Spinal cord (tissue), 10 donors: ENCODE measurements around the gene DHRS7C. TPM values are rescaled to one million over a fixed set of nuclear protein-coding genes. Genes with fewer than 3 reads are reported as not detected.
A peak's percentile ranks its signal among the peaks of the same experiment; 100 is the strongest.
"Not testable (repeated sequence)": the region's sequence is repeated elsewhere in the genome, so short reads cannot be mapped to it uniquely, and the experiment has no call there.

ENCODE experiments used
- DNase-seq, 6 donors: peaks; one replicate each; pipeline versions ENCODE4 v3.0.0 to v3.0.0-alpha.2; 2013 to 2015; ENCODE audit warnings: low spot score in 6 of 6, low read depth in 4 of 6
- H3K27ac ChIP-seq: one replicate; pipeline ENCODE4 v1.5.1; 2013; ENCODE audit warnings: low read depth, low read length, control low read depth
- H3K27me3 ChIP-seq: one replicate; pipeline ENCODE4 v1.6.1; 2013; ENCODE audit warnings: low read length; ENCODE audit not compliant: control insufficient read depth, insufficient read depth
- H3K36me3 ChIP-seq: one replicate; pipeline ENCODE4 v1.6.1; 2013; ENCODE audit warnings: low read length; ENCODE audit not compliant: control insufficient read depth, insufficient read depth
- H3K4me1 ChIP-seq: one replicate; pipeline ENCODE4 v1.6.1; 2013; ENCODE audit warnings: low read length; ENCODE audit not compliant: control insufficient read depth, insufficient read depth
- H3K4me3 ChIP-seq: one replicate; pipeline ENCODE4 v1.5.1; 2013; ENCODE audit warnings: low read depth, low read length, control low read depth
- H3K9me3 ChIP-seq: one replicate; pipeline ENCODE4 v1.6.1; 2013; ENCODE audit warnings: low read length; ENCODE audit not compliant: control insufficient read depth, insufficient read depth
- WGBS: methylation state at CpG from one replicate; pipeline ENCODE4 v1.1.5; 2013; ENCODE audit warnings: missing lambda C conversion rate; ENCODE audit not compliant: insufficient coverage; 5-methylcytosine and 5-hydroxymethylcytosine counted together
- polyA plus RNA-seq, 2 donors: library from polyadenylated mRNA; unstranded; fragments of 120-200 nt; gene quantifications; one replicate each; pipeline ENCODE4 v1.2.1, GENCODE V29; 2013; ENCODE audit not compliant: insufficient read length in 2 of 2
- total RNA-seq, 2 donors: library from RNA; depleted of rRNA in 1 of 2; stranded (reverse); fragments of 120-200 nt in 1 of 2; fragments of >200 nt in 1 of 2; gene quantifications; one replicate each; pipeline versions ENCODE4 v1.2.3 to v1.2.4, GENCODE V29; 2013 to 2014
- donor health status: healthy.

DHRS7C gene
- total and polyA plus RNA-seq, 4 donors: 0.18 TPM; not detected in 3

DNA sequence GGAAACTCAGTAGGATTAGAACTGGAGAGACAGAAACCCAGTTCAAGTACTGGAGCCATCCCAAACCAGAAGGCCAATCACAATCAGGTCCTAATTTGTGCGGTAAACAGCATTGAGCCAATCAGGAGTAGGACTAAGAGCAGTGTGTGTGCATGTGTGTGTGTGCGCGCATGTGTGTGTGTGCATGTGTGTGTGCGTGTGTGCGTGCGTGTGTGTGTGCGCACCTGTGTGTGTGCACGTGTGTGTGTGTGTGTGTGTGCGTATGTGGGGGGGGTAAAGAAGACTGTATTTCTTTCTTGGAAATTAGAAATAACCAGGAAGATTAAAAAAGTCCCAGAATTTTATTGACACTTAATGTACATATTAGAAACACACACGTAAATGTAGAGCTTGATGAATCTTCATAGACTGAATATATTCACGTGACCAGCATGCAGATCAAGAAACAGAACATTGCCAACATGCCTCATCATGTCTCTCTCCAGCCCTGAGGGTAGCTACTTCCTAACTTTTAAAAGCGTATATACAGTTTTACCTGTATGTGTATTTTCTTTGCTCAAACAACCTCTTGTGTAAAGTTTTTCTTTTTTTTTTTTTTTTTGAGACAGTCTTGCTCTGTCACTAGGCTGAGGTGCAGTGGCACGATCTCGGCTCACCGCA lies 919 bp upstream of the DHRS7C start:
- WGBS: 96% methylated on average over 3 of the region's 15 CpGs
- no peak overlapping the region for H3K27ac ChIP-seq
- H3K27me3 ChIP-seq: no peaks in the 10 kb centered on the region
- DNase-seq: no peak
- H3K36me3 ChIP-seq: no peaks in the 10 kb centered on the region
- no peaks in the 10 kb centered on the region for H3K9me3 ChIP-seq
- peaks cover 6% of the 10 kb centered on the region for H3K4me1 ChIP-seq
- no peak overlapping the region for H3K4me3 ChIP-seq

DNA sequence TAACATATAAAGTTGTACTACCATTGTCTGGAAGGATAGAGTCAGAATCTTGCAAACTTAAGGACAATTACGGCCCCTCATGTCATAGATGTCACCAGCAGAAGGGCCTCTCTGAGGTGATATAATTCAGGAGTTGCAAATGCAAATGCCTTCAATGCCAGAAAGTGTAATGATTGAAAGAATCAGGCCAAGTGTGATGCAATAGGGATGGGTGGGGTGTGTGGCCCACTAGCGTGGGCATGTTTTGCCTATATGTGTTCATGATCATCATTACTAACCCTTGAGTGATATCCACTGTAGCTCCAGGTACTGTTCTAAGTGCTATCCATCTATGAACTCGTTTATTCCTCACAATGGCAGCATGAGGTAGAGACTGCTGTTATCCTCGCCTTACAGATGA lies 1.1 kb downstream of the DHRS7C start:
- H3K27me3 ChIP-seq: no peaks in the 10 kb centered on the region
- no peak overlapping the region for H3K4me3 ChIP-seq
- DNase-seq: no peak
- H3K9me3 ChIP-seq: no peaks in the 10 kb centered on the region
- no peaks in the 10 kb centered on the region for H3K36me3 ChIP-seq
- 88% methylated on average over 3 of the region's 4 CpGs for WGBS
- no peak overlapping the region for H3K27ac ChIP-seq
- peaks cover 6% of the 10 kb centered on the region for H3K4me1 ChIP-seq

DNA sequence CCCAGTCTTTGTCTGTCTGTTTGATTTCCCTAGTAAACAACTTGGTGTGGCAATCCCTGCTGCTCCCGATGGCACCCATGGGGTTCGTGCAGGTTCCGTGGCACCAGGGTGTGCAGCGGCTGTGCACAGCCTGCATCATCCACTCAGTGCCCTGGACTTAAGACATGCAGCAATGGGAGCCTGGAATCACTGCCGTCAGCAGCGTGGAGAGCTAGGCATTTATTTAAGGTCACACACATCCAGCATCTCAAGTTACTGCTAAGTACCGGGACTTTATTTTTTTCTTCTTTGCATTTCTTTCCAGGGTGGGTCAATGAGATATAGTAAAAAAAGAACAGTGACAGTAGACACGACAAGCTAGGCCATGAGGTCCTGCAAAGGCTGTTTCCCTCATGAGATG lies 2.8 kb downstream of the DHRS7C start:
- H3K4me1 ChIP-seq: peaks cover 6% of the 10 kb centered on the region
- no peak overlapping the region for H3K4me3 ChIP-seq
- no peaks in the 10 kb centered on the region for H3K27me3 ChIP-seq
- WGBS: 91% methylated on average over 6 of the region's 8 CpGs
- no peaks in the 10 kb centered on the region for H3K36me3 ChIP-seq
- DNase-seq: peak in 1 of 6 donors; percentile 13
- H3K9me3 ChIP-seq: no peaks in the 10 kb centered on the region
- no peak overlapping the region for H3K27ac ChIP-seq

DNA sequence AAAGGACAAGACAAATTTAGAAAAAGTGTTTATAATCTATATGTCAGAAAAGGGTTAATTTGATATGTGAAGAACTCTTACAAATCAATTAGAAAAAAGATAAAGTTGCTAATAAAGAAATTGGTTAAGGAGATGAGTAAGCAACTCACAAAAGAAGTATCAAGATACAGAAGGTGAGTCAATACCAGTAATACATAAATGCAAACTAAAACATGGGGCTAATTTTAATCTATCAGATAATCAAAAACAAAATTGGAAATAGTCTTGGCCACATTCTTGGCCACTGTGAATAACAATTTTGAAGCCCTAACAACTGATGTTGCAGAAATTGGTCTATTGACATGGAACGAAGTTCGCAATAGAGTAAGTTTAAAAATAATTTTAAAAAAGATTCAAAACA lies 6.8 kb downstream of the DHRS7C start:
- Histone ChIP-seq H3K4me1 (no peaks in the 10 kb centered on the region), H3K27ac (no peak overlapping the region), H3K4me3 (no peak overlapping the region), H3K27me3 (no peaks in the 10 kb centered on the region), H3K36me3 (no peaks in the 10 kb centered on the region), H3K9me3 (no peaks in the 10 kb centered on the region)
- WGBS: no CpG with 5 or more reads among the region's 2 CpGs
- DNase-seq: no peak

DNA sequence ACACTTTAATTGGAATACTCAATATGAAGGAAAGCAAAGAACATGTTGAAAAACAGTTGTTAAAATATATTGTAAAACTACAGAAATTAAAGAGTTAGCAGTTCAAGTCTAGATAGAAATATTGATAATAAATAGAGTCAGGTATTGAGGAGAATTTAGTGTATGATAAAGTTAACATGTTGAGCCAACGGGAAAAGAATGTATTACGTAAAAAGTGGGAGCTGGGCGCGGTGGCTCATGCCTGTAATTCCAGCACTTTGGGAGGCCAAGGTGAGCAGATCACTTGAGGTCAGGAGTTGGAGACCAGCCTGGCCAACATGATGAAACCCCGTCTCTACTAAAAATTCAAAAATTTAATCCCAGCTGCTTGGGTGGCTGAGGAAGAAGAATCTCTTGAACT lies 7.9 kb downstream of the DHRS7C start:
- H3K27ac ChIP-seq, DNase-seq, H3K4me1 ChIP-seq, H3K4me3 ChIP-seq, H3K36me3 ChIP-seq, H3K27me3 ChIP-seq, H3K9me3 ChIP-seq: not testable (repeated sequence)
- WGBS: 97% methylated on average over 4 of the region's 5 CpGs

DNA sequence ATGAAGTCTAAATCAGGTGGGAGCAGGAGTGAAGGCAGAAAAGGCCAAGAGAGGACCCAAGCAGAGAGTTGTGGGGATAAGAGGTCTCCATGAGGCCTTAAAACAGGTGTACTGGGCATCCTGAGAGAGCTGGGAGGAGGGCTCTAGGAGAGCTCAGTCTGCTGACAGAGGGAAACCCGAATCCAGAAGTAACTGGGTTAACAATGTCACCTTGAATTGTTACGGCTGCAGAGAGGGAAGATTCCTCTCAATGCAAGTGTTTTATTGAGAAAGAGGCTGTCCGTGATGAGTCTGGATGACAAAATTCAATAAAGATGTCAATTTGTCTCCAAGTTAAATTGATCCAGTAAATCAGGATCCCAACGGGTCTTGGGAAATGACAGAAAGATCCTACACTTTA lies 8.3 kb downstream of the DHRS7C start:
- no peaks in the 10 kb centered on the region for H3K36me3 ChIP-seq
- H3K27me3 ChIP-seq: no peaks in the 10 kb centered on the region
- H3K27ac ChIP-seq: no peak overlapping the region
- H3K9me3 ChIP-seq: no peaks in the 10 kb centered on the region
- no peak overlapping the region for H3K4me3 ChIP-seq
- DNase-seq: no peak
- H3K4me1 ChIP-seq: no peaks in the 10 kb centered on the region
- WGBS: 76% methylated on average over 3 of the region's 4 CpGs

DNA sequence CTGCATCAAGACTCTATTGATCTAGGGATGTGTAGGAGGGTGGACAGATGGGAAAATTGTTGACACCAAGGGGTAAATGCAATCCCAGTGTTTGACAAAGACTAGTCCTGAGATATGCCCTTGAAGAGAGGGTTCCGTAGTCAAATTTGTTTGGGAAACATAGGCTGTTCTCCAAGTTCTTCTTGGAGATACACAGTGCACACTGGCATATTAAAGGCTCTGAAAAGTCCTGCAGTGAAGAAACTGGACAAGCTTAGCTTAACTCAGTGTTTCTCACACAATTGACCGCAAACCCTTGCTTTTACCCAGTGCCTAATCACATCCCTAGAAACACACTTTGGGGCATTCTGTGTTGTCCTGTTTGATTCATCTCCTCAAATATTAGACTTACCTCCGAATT lies 10.8 kb downstream of the DHRS7C start:
- Histone ChIP-seq H3K27ac (no peak overlapping the region), H3K9me3 (no peaks in the 10 kb centered on the region), H3K4me3 (no peak overlapping the region), H3K36me3 (no peaks in the 10 kb centered on the region), H3K4me1 (no peaks in the 10 kb centered on the region), H3K27me3 (no peaks in the 10 kb centered on the region)
- 100% methylated on average over 2 of the region's 3 CpGs for WGBS
- no peak for DNase-seq

DNA sequence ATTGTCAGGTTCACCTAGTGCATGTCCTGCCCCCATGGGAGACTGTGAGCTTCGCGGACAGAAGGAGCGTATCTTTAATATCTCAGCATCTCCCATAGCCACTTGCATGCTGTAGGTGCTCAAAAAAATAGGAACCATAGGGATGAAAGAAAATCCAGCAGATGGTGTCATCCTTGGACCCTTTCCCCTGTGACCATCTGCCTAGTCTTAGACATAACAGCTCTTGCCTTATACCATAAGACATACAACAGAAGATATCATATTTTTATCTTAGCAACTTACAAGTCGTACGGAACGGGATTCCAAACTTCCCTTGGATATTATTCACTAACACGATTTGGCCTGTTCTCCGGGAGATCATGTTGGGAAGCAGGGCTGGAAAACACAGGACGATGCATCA lies 14.5 kb downstream of the DHRS7C start:
- Histone ChIP-seq H3K4me3 (no peak overlapping the region), H3K9me3 (no peaks in the 10 kb centered on the region), H3K36me3 (no peaks in the 10 kb centered on the region), H3K4me1 (no peaks in the 10 kb centered on the region), H3K27ac (no peak overlapping the region), H3K27me3 (no peaks in the 10 kb centered on the region)
- DNase-seq: peak in 1 of 6 donors; percentile 82
- 89% methylated on average over 5 of the region's 9 CpGs for WGBS

DNA sequence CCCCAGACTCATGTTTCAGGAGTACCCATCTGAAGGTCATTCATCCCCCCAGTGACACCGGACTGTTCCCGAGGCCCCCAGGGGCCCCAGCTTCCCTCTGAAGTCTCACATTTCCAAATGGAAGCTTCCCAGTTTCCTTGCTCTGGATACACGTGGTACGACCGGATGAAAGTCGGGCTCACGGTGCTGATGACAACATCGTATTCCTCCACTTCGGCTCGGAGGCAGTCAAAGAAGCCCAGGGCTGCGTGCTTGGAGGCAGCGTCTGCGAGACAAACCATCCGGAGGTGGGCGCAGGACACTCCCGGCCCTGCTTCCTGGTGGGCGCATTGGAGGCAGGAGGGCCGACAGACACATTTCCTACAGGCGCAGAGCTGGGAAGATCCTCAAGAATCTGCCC lies 18.7 kb downstream of the DHRS7C start:
- H3K27me3 ChIP-seq: no peaks in the 10 kb centered on the region
- H3K4me1 ChIP-seq: no peaks in the 10 kb centered on the region
- no peaks in the 10 kb centered on the region for H3K36me3 ChIP-seq
- DNase-seq: no peak
- no peaks in the 10 kb centered on the region for H3K9me3 ChIP-seq
- no peak overlapping the region for H3K4me3 ChIP-seq
- H3K27ac ChIP-seq: no peak overlapping the region
- 86% methylated on average over 18 of the region's 19 CpGs for WGBS

DNA sequence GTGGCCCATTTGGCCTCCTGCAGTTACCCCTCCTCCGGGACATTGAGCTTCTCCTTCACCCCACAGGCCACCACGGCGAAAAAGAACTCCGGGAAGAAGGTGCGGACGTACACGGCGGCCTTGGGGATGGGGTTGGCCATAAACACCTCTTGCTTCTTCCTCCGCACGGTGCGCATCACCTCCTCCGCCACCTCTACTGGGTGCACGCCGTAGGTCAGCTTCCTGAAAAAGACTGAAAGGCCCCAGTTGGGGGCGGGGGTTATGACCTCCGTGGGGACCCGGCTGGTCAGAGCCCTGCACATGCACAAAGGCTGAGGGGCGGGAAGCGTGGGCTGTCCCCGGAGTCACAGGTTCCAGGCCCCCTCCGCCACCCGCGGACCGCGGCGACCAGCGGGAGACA lies 19.9 kb downstream of the DHRS7C start:
- Histone ChIP-seq H3K4me1 (no peaks in the 10 kb centered on the region), H3K36me3 (no peaks in the 10 kb centered on the region), H3K9me3 (no peaks in the 10 kb centered on the region), H3K27ac (no peak overlapping the region), H3K27me3 (no peaks in the 10 kb centered on the region), H3K4me3 (no peak overlapping the region)
- DNase-seq: no peak
- WGBS: 95% methylated on average over 24 of the region's 27 CpGs
